PC-3 (cell line): ENCODE measurements around the gene PCNX3. TPM values are rescaled to one million over a fixed set of nuclear protein-coding genes. Genes with fewer than 3 reads are reported as not detected.

Experiments used
- ATAC-seq: fragments of 200-7000 bp; cut with Tn5 transposase; 2 replicates; pipeline ENCODE4 v1.9.1; 2020; ENCODE audit warnings: mild to moderate bottlenecking, moderate library complexity
- BruUV-seq: library from RNA; stranded (reverse); fragments of 400-500 nt; replicated peaks from 2 replicates; lab custom pipeline; 2021; lab: Mats Ljungman, UMichigan
- CTCF ChIA-PET: fragments of 300-600 bp; sonication (Branson Sonifier 250); formaldehyde crosslinking; loops from one replicate; lab custom pipeline; 2022; ENCODE audit warnings: antibody characterized with exemption; lab: Charles Lee
- POLR2A ChIA-PET: fragments of 300-600 bp; sonication (Branson Sonifier 250); formaldehyde crosslinking; loops from one replicate; lab custom pipeline; 2022; ENCODE audit warnings: antibody characterized with exemption; ENCODE audit not compliant: unreplicated experiment; lab: Charles Lee
- DNase-seq: peaks from one replicate; pipeline ENCODE4 v3.0.0-alpha.2; 2015
- H2AFZ ChIP-seq: fragments of 300-600 bp; sonication (generic); 2 replicates; pipeline ENCODE4 v1.6.0; 2016; ENCODE audit warnings: antibody characterized with exemption, low read length
- H3F3A ChIP-seq: fragments of 300-600 bp; sonication (generic); one replicate; pipeline ENCODE4 v1.6.0; 2017; ENCODE audit warnings: antibody characterized with exemption, low read length, control low read depth, mild to moderate bottlenecking; ENCODE audit not compliant: unreplicated experiment
- H3K27ac ChIP-seq: fragments of 300-600 bp; sonication (generic); 2 replicates; pipeline ENCODE4 v1.5.1; 2016; ENCODE audit warnings: mild to moderate bottlenecking, low read length
- H3K27me3 ChIP-seq: fragments of 300-600 bp; sonication (generic); 2 replicates; pipeline ENCODE4 v1.6.1; 2016; ENCODE audit warnings: low read length, mixed read lengths
- H3K36me3 ChIP-seq: fragments of 300-600 bp; sonication (generic); 2 replicates; pipeline ENCODE4 v1.6.1; 2016; ENCODE audit warnings: low read depth, mixed run types, low read length, mixed read lengths
- H3K4me1 ChIP-seq: fragments of 300-600 bp; sonication (generic); 2 replicates; pipeline ENCODE4 v1.5.1; 2016; ENCODE audit warnings: low read length; ENCODE audit not compliant: insufficient read depth
- H3K4me2 ChIP-seq: fragments of 300-600 bp; sonication (generic); 2 replicates; pipeline ENCODE4 v1.6.0; 2016; ENCODE audit warnings: low read length
- H3K4me3 ChIP-seq: fragments of 300-600 bp; sonication (generic); 2 replicates; pipeline ENCODE4 v1.5.1; 2016; ENCODE audit warnings: mild to moderate bottlenecking, low read length, mixed read lengths
- H3K79me2 ChIP-seq: fragments of 300-600 bp; sonication (generic); 2 replicates; pipeline ENCODE4 v1.6.1; 2017; ENCODE audit warnings: low read length, mixed read lengths
- H3K9ac ChIP-seq: fragments of 300-600 bp; sonication (generic); 2 replicates; pipeline ENCODE4 v1.6.0; 2016; ENCODE audit warnings: mild to moderate bottlenecking, low read length
- H3K9me2 ChIP-seq: fragments of 300-600 bp; sonication (generic); replicated peaks from 2 replicates; pipeline ENCODE4 v1.6.1; 2016; ENCODE audit warnings: mixed run types, low read length, mixed read lengths
- H3K9me3 ChIP-seq: fragments of 300-600 bp; sonication (generic); 2 replicates; pipeline ENCODE4 v1.6.1; 2016; ENCODE audit warnings: low read length, mixed read lengths
- H4K20me1 ChIP-seq: fragments of 300-600 bp; sonication (generic); 2 replicates; pipeline ENCODE4 v1.6.1; 2016; ENCODE audit warnings: low read length, mixed read lengths
- CTCF ChIP-seq: fragments of 300-600 bp; sonication (generic); conservative IDR thresholded peaks from 2 replicates; pipeline ENCODE4 v1.5.1; 2017; ENCODE audit warnings: antibody characterized with exemption, low read depth, mild to moderate bottlenecking, low read length
- EZH2 ChIP-seq: fragments of 300-600 bp; sonication (generic); IDR thresholded peaks from one replicate; pipeline ENCODE4 v1.6.1; 2017; ENCODE audit warnings: antibody characterized with exemption, mild to moderate bottlenecking, low read length; ENCODE audit not compliant: unreplicated experiment
- EZH2phosphoT487 ChIP-seq: fragments of 300-600 bp; sonication (generic); IDR thresholded peaks from 2 replicates; pipeline ENCODE4 v1.6.1; 2018; ENCODE audit warnings: mild to moderate bottlenecking, antibody characterized with exemption, low read length, borderline replicate concordance
- intact Hi-C: fragments of 100-400 bp; cut with micrococcal nuclease; formaldehyde crosslinking; loops from 2 replicates; pipeline ENCODE4 v1.9.0; 2023
- total RNA-seq: library from RNA; depleted of rRNA; stranded (reverse); fragments of >200 nt; gene quantifications from 2 replicates; pipeline ENCODE4 v1.2.3, GENCODE V29; 2014

PCNX3 gene
- total RNA-seq, 1 experiment from 2014 or later, result 53.6 TPM

GRCh38 chr11:65595131-65595530, 20.4 kb upstream of the PCNX3 start:
- H3F3A ChIP-seq, result no peaks in the 10 kb centered on the region
- H4K20me1 ChIP-seq, result no peaks in the 10 kb centered on the region
- H3K9me3 ChIP-seq, result no peaks in the 10 kb centered on the region
- no peaks in the 10 kb centered on the region for H3K27me3 ChIP-seq
- H3K4me3 ChIP-seq, result no peak overlapping the region
- no peak overlapping the region for H3K4me2 ChIP-seq
- DNase-seq (no peak), ATAC-seq (no peak)
- H2AFZ ChIP-seq, result no peak overlapping the region
- TF ChIP-seq EZH2, result no peak
- no peaks in the 10 kb centered on the region for H3K4me1 ChIP-seq
- H3K79me2 ChIP-seq, result no peaks in the 10 kb centered on the region
- intact Hi-C loops, result no loop called here
- H3K9ac ChIP-seq, result no peak overlapping the region
- ChIA-PET CTCF (interaction anchor here (1.1 kb wide), 2 partner anchors 18 to 55 kb away, joined by 4 to 5 read pairs; no protein-coding TSS in a partner anchor), POLR2A (interaction anchor here (0.5 kb wide), 1 partner anchor 68 kb away, joined by 3 read pairs; the partner anchor contains the start of gene RELA)
- BruUV-seq, result no TSS peak
- H3K36me3 ChIP-seq, result peaks cover 12% of the 10 kb centered on the region; the same call in 1 of the 2 replicates
- H3K27ac ChIP-seq, result no peak overlapping the region
- H3K9me2 ChIP-seq, result no peaks in the 10 kb centered on the region

- Histone ChIP-seq H3K4me3 (no peak within 1 kb of the TSS), H3K4me2 (no peak within 1 kb of the TSS), H2AFZ (no peak within 1 kb of the TSS), H3K9me3 (no peaks in the 10 kb centered on the region), H3K9me2 (no peaks in the 10 kb centered on the region), H3K27me3 (no peaks in the 10 kb centered on the region), H3F3A (no peaks in the 10 kb centered on the region), H3K4me1 (no peaks in the 10 kb centered on the region), H3K36me3 (peaks cover 12% of the 10 kb centered on the region; the same call in 1 of the 2 replicates), H3K79me2 (no peaks in the 10 kb centered on the region), H3K27ac (no peak within 1 kb of the TSS), H3K9ac (no peak within 1 kb of the TSS), H4K20me1 (no peaks in the 10 kb centered on the region)
- DNase-seq (peak; percentile 22), ATAC-seq (peak; percentile 11)
- POLR2A ChIA-PET, result interaction anchor here (0.5 to 0.6 kb wide), 3 partner anchors 20 to 67 kb away, joined by 3 to 5 read pairs (median 4); partner anchors contain the start of genes PCNX3 and RELA
- BruUV-seq, result no TSS peak
- intact Hi-C loops, result no loop called here
- TF ChIP-seq CTCF, result no peak
- TF ChIP-seq EZH2, result no peak
- no peak for TF ChIP-seq EZH2phosphoT487
- CTCF ChIA-PET, result interaction anchor here (1.1 kb wide), 2 partner anchors 18 to 55 kb away, joined by 4 to 5 read pairs; no protein-coding TSS in a partner anchor
Measured at GRCh38 chr11:65595543-65596281, 19.9 kb upstream of the PCNX3 start, which contains the start of gene KCNK7. Gene KCNK7, minus strand, starts transcription at chr11:65595800. Its CDS starts 28 bp downstream, at chr11:65595772.

- DNase-seq, result no peak
- BruUV-seq, result no TSS peak
Measured at GRCh38 chr11:65596520-65596919, 19.1 kb upstream of the PCNX3 start.

More at GRCh38 chr11:65596520-65596919, 19.1 kb upstream of the PCNX3 start:
- H3F3A ChIP-seq, result no peaks in the 10 kb centered on the region
- no peaks in the 10 kb centered on the region for H3K27me3 ChIP-seq
- no peak overlapping the region for H3K4me3 ChIP-seq
- no peaks in the 10 kb centered on the region for H4K20me1 ChIP-seq
- no peak for TF ChIP-seq EZH2
- TF ChIP-seq EZH2phosphoT487, result no peak
- no peak for TF ChIP-seq CTCF
- no peak overlapping the region for H2AFZ ChIP-seq
- H3K9ac ChIP-seq, result no peak overlapping the region
- ChIA-PET CTCF (no interaction called here), POLR2A (interaction anchor here (0.6 kb wide), 1 partner anchor 32 kb away, joined by 4 read pairs; no protein-coding TSS in a partner anchor)
- H3K4me1 ChIP-seq, result no peaks in the 10 kb centered on the region
- H3K27ac ChIP-seq, result no peak overlapping the region
- ATAC-seq, result no peak
- H3K79me2 ChIP-seq, result no peaks in the 10 kb centered on the region
- no peaks in the 10 kb centered on the region for H3K9me2 ChIP-seq
- no peaks in the 10 kb centered on the region for H3K9me3 ChIP-seq
- intact Hi-C loops, result no loop called here
- H3K4me2 ChIP-seq, result no peak overlapping the region
- peaks cover 12% of the 10 kb centered on the region; the same call in 1 of the 2 replicates for H3K36me3 ChIP-seq
